Measurements from ENCODE around the gene SUPT20H.
A peak's percentile ranks its signal among the peaks of the same experiment; 100 is the strongest.

SUPT20H gene

GRCh38 chr13:36999054-36999714 lies 60.3 kb downstream of the SUPT20H start, which contains the start of gene ALG5:
TSS of gene ALG5 (minus strand) at chr13:36999340. CDS start at chr13:36999300, 40 bp downstream.
- DNase-seq (ENCODE audit: low read depth), result peak; percentile 83

GRCh38 chr13:36998624-36999041 lies 60.9 kb downstream of the SUPT20H start:
- no peak for DNase-seq (ENCODE audit: low read depth)

- DNase-seq (ENCODE audit: low read depth), result no peak
These were observed 61.6 kb downstream of the SUPT20H start for GRCh38 chr13:36997716-36998427.

GRCh38 chr13:36992362-36992761 lies 67.1 kb downstream of the SUPT20H start:
- no peak for DNase-seq (ENCODE audit: low read depth)

GRCh38 chr13:36986462-36987240 lies 72.8 kb downstream of the SUPT20H start:
- DNase-seq (ENCODE audit: low read depth), result no peak

GRCh38 chr13:36981156-36981743 lies 78.2 kb downstream of the SUPT20H start:
- DNase-seq (ENCODE audit: low read depth), result no peak

GRCh38 chr13:36979361-36980050 lies 80.0 kb downstream of the SUPT20H start:
- DNase-seq (ENCODE audit: low read depth), result no peak

- DNase-seq (ENCODE audit: low read depth), result no peak
These were observed 84.3 kb downstream of the SUPT20H start for GRCh38 chr13:36975172-36975571.

- no peak for DNase-seq (ENCODE audit: low read depth)
These were observed 85.7 kb downstream of the SUPT20H start for GRCh38 chr13:36973621-36974295.

- DNase-seq (ENCODE audit: low read depth), result no peak
These were observed 86.5 kb downstream of the SUPT20H start for GRCh38 chr13:36973009-36973408.

- DNase-seq (ENCODE audit: low read depth), result no peak
These were observed 93.1 kb downstream of the SUPT20H start for GRCh38 chr13:36966404-36966803.

- DNase-seq (ENCODE audit: low read depth), result no peak
These were observed 93.7 kb downstream of the SUPT20H start for GRCh38 chr13:36965767-36966166.

- no peak for DNase-seq (ENCODE audit: low read depth)
These were observed 99.9 kb downstream of the SUPT20H start for GRCh38 chr13:36959456-36960116.
